ENCODE data around the gene SPRED1.

GRCh38 chr15:38255690-38256089 lies 3.1 kb downstream of the SPRED1 start:
- no peak for TF ChIP-seq CTCF (IDR thresholded peaks at IDR 0.05; ENCODE audit: poor library complexity)
- TF ChIP-seq EZH2 (IDR thresholded peaks at IDR 0.05; ENCODE audit: borderline replicate concordance) = no peak
- no peak for TF ChIP-seq EZH2phosphoT487 (IDR thresholded peaks at IDR 0.05; ENCODE audit: low read depth, severe bottlenecking, unreplicated experiment)

Measured in hepatocyte (in vitro differentiated cells).